Omental fat pad (tissue), 4 donors: ENCODE results near the gene JPH2. TPM values are rescaled to one million over a fixed set of nuclear protein-coding genes. Genes with fewer than 3 reads are reported as not detected.

Experiments used
- ATAC-seq: fragments of 150-250 bp; one replicate; pipeline ENCODE4 v1.9.1; 2016; ENCODE audit warnings: mild to moderate bottlenecking, moderate library complexity; ENCODE audit not compliant: low FRiP score
- DNase-seq: peaks from one replicate; pipeline ENCODE4 v3.0.0-alpha.2; 2019; ENCODE audit warnings: low spot score
- total RNA-seq, 4 donors: library from RNA; depleted of rRNA; stranded (reverse); fragments of >200 nt; gene quantifications; one replicate each; pipeline ENCODE4 v1.1.0, GENCODE V29; 2016
- TF ChIP-seq, protein P1 (sequence below), 3 donors: fragments of 450-650 bp; IDR thresholded peaks; one replicate each; pipeline ENCODE4 v1.5.1; 2016 to 2017; ENCODE audit warnings: antibody characterized with exemption in 3 of 3, mild to moderate bottlenecking in 3 of 3, moderate library complexity in 2 of 3

JPH2 gene
- total RNA-seq, 4 donors from 2014 or later = 2.6 to 7.9 (median 7.1) TPM

- DNase-seq (no peak), ATAC-seq (no peak)
- TF ChIP-seq, protein P1, sequence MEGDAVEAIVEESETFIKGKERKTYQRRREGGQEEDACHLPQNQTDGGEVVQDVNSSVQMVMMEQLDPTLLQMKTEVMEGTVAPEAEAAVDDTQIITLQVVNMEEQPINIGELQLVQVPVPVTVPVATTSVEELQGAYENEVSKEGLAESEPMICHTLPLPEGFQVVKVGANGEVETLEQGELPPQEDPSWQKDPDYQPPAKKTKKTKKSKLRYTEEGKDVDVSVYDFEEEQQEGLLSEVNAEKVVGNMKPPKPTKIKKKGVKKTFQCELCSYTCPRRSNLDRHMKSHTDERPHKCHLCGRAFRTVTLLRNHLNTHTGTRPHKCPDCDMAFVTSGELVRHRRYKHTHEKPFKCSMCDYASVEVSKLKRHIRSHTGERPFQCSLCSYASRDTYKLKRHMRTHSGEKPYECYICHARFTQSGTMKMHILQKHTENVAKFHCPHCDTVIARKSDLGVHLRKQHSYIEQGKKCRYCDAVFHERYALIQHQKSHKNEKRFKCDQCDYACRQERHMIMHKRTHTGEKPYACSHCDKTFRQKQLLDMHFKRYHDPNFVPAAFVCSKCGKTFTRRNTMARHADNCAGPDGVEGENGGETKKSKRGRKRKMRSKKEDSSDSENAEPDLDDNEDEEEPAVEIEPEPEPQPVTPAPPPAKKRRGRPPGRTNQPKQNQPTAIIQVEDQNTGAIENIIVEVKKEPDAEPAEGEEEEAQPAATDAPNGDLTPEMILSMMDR (IDR thresholded peaks at IDR 0.05) = no peak
These were observed 68.6 kb downstream of the JPH2 start for GRCh38 chr20:44118185-44119033.

GRCh38 chr20:44117296-44118184 lies 69.4 kb downstream of the JPH2 start:
- ATAC-seq (no peak), DNase-seq (no peak)
- TF ChIP-seq, protein P1 (IDR thresholded peaks at IDR 0.05) = no peak

DNA sequence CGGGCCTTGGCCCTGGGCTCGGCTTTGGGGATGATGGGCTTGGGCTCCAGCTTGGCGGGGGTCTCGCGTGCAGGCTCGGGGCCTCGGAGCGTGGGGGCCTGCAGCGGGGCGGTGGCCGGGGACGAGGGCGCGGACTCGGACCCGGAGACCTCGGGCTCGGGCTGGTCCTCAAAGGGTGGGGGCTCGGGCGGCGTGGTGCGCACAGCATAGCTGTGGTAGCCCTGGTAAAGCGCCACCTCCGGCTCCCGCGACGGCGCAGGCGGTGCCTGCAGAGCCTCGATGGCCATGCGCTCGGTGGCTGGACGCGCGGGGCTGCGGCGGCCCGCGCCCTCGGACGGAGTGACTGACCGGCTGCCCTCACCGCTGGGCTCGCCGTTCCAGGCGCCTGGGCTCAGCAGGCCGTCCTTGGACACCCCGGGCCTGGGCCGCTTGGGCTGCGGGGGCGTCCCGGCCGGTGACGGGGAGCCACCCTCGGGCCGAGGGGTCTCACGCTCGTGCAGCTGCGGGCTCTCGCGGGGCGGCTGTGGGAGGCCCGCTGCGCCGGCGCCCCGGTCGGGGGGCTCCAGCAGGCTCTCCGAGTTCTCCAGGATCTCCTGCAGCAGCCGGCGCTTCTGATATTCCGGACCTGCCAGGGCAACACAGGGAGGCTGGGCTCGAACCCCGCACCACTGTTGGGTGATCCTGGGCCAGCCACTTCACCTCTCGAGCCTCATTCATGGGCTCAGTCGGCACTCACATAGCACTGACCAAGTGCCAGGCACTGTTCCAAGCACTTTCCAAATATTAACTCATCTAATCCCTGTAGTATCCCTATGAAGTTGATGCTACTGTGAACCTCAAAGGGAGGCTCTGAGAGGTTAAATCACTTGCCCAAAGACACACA lies 71.0 kb downstream of the JPH2 start:
- DNase-seq = no peak
- ATAC-seq = no peak
- TF ChIP-seq, protein P1 (IDR thresholded peaks at IDR 0.05) = no peak

GRCh38 chr20:44115181-44115580 lies 71.8 kb downstream of the JPH2 start:
- no peak for DNase-seq
- TF ChIP-seq, protein P1 (IDR thresholded peaks at IDR 0.05) = no peak
- ATAC-seq = no peak

- ATAC-seq = no peak
- TF ChIP-seq, protein P1 (IDR thresholded peaks at IDR 0.05) = no peak
- no peak for DNase-seq
These were observed 73.2 kb downstream of the JPH2 start for GRCh38 chr20:44113618-44114376.
